Osteocyte (in vitro differentiated cells): Measurements from ENCODE around the gene AP2A2. TPM values are rescaled to one million over a fixed set of nuclear protein-coding genes. Genes with fewer than 3 reads are reported as not detected.

Source experiments
- DNase-seq: peaks from one replicate; pipeline ENCODE4 v3.0.0; 2021; ENCODE audit warnings: mixed read lengths; ENCODE audit not compliant: unreplicated experiment; ENCODE audit errors: extremely low spot score
- H3K27ac Mint-ChIP-seq: one replicate; pipeline ENCODE4 v1.8.0; 2021; ENCODE audit warnings: mild to moderate bottlenecking, mixed read lengths; ENCODE audit not compliant: unreplicated experiment
- H3K27me3 Mint-ChIP-seq: one replicate; pipeline ENCODE4 v1.8.0; 2021; ENCODE audit warnings: mixed read lengths; ENCODE audit not compliant: unreplicated experiment
- H3K36me3 Mint-ChIP-seq: one replicate; pipeline ENCODE4 v1.8.0; 2021; ENCODE audit warnings: mixed read lengths; ENCODE audit not compliant: unreplicated experiment
- H3K4me1 Mint-ChIP-seq: one replicate; pipeline ENCODE4 v1.8.0; 2021; ENCODE audit warnings: mixed read lengths; ENCODE audit not compliant: unreplicated experiment
- H3K4me3 Mint-ChIP-seq: one replicate; pipeline ENCODE4 v1.8.0; 2021; ENCODE audit warnings: mild to moderate bottlenecking, moderate library complexity, mixed read lengths; ENCODE audit not compliant: unreplicated experiment
- H3K9me3 Mint-ChIP-seq: one replicate; pipeline ENCODE4 v1.8.0; 2021; ENCODE audit warnings: mixed read lengths; ENCODE audit not compliant: unreplicated experiment
- CTCF ChIP-seq: fragments of 200-600 bp; sonication (generic); IDR thresholded peaks from 2 replicates; pipeline ENCODE4 v1.5.0; 2021; ENCODE audit warnings: antibody characterized with exemption, mild to moderate bottlenecking, moderate library complexity
- total RNA-seq: library from RNA; stranded (reverse); gene quantifications from 2 replicates; pipeline ENCODE4 v1.2.1, GENCODE V29; 2021

AP2A2 gene
- total RNA-seq, 1 donor from 2014 or later: 102 TPM

GRCh38 chr11:1048375-1049070 is 122.9 kb downstream of the AP2A2 start:
- Mint-ChIP-seq H3K4me1 (peaks cover 2% of the 10 kb centered on the region), H3K9me3 (peaks cover 5% of the 10 kb centered on the region), H3K27ac (no peak overlapping the region), H3K4me3 (no peak overlapping the region), H3K36me3 (no peaks in the 10 kb centered on the region), H3K27me3 (peaks cover 34% of the 10 kb centered on the region)
- no peak for DNase-seq
- TF ChIP-seq CTCF: no peak

- Mint-ChIP-seq H3K27ac (no peak overlapping the region), H3K4me3 (no peak overlapping the region), H3K9me3 (peaks cover 5% of the 10 kb centered on the region), H3K4me1 (peaks cover 2% of the 10 kb centered on the region), H3K36me3 (no peaks in the 10 kb centered on the region), H3K27me3 (peaks cover 31% of the 10 kb centered on the region)
- no peak for TF ChIP-seq CTCF
- DNase-seq: no peak
Observed at GRCh38 chr11:1049071-1049405, 123.4 kb downstream of the AP2A2 start.

- Mint-ChIP-seq H3K36me3 (no peaks in the 10 kb centered on the region), H3K4me3 (no peak overlapping the region), H3K27ac (no peak overlapping the region), H3K27me3 (peaks cover 29% of the 10 kb centered on the region), H3K4me1 (peaks cover 2% of the 10 kb centered on the region), H3K9me3 (peaks cover 5% of the 10 kb centered on the region)
- no peak for TF ChIP-seq CTCF
- no peak for DNase-seq
Observed at GRCh38 chr11:1049431-1049891, 123.8 kb downstream of the AP2A2 start.

- peaks cover 23% of the 10 kb centered on the region for H3K27me3 Mint-ChIP-seq
- no peak for TF ChIP-seq CTCF
- H3K4me3 Mint-ChIP-seq: no peak overlapping the region
- no peaks in the 10 kb centered on the region for H3K36me3 Mint-ChIP-seq
- H3K9me3 Mint-ChIP-seq: peaks cover 3% of the 10 kb centered on the region
- H3K27ac Mint-ChIP-seq: no peak overlapping the region
- DNase-seq: no peak
- H3K4me1 Mint-ChIP-seq: peaks cover 2% of the 10 kb centered on the region
Observed at GRCh38 chr11:1049911-1050580, 124.4 kb downstream of the AP2A2 start.

- H3K27ac Mint-ChIP-seq: no peak overlapping the region
- peaks cover 2% of the 10 kb centered on the region for H3K4me1 Mint-ChIP-seq
- DNase-seq: no peak
- peaks cover 23% of the 10 kb centered on the region for H3K27me3 Mint-ChIP-seq
- no peak overlapping the region for H3K4me3 Mint-ChIP-seq
- H3K36me3 Mint-ChIP-seq: no peaks in the 10 kb centered on the region
- no peaks in the 10 kb centered on the region for H3K9me3 Mint-ChIP-seq
- TF ChIP-seq CTCF: peak; percentile 91
Observed at GRCh38 chr11:1050581-1051355, 125.1 kb downstream of the AP2A2 start.
